ENCODE data around the gene PCNX1.
"Not testable (repeated sequence)": the region's sequence is repeated elsewhere in the genome, so short reads cannot be mapped to it uniquely, and the experiment has no call there.

Gene PCNX1

GRCh38 chr14:71061458-71061857, 154.2 kb downstream of the PCNX1 start:
- Histone ChIP-seq H3K4me3 (replicated peaks; ENCODE audit: low read depth, low read length) (no peak overlapping the region), H3K36me3 (ENCODE audit: control insufficient read depth, insufficient read depth, low read length) (peaks cover 11% of the 10 kb centered on the region), H3K27me3 (replicated peaks; ENCODE audit: control insufficient read depth, insufficient read depth, low read length) (no peaks in the 10 kb centered on the region)
- TF ChIP-seq, protein P1, sequence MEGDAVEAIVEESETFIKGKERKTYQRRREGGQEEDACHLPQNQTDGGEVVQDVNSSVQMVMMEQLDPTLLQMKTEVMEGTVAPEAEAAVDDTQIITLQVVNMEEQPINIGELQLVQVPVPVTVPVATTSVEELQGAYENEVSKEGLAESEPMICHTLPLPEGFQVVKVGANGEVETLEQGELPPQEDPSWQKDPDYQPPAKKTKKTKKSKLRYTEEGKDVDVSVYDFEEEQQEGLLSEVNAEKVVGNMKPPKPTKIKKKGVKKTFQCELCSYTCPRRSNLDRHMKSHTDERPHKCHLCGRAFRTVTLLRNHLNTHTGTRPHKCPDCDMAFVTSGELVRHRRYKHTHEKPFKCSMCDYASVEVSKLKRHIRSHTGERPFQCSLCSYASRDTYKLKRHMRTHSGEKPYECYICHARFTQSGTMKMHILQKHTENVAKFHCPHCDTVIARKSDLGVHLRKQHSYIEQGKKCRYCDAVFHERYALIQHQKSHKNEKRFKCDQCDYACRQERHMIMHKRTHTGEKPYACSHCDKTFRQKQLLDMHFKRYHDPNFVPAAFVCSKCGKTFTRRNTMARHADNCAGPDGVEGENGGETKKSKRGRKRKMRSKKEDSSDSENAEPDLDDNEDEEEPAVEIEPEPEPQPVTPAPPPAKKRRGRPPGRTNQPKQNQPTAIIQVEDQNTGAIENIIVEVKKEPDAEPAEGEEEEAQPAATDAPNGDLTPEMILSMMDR (IDR thresholded peaks at IDR 0.05; ENCODE audit: insufficient read depth, low read length, poor library complexity, severe bottlenecking) = no peak
- no peak for DNase-seq (ENCODE audit: extremely low read depth, insufficient read length)

GRCh38 chr14:71062581-71063303, 155.5 kb downstream of the PCNX1 start:
- TF ChIP-seq, protein P1 (IDR thresholded peaks at IDR 0.05; ENCODE audit: insufficient read depth, low read length, poor library complexity, severe bottlenecking) = no peak
- no peak for DNase-seq (ENCODE audit: extremely low read depth, insufficient read length)
- Histone ChIP-seq H3K4me3 (replicated peaks; ENCODE audit: low read depth, low read length) (no peak overlapping the region), H3K36me3 (ENCODE audit: control insufficient read depth, insufficient read depth, low read length) (peaks cover 10% of the 10 kb centered on the region), H3K27me3 (replicated peaks; ENCODE audit: control insufficient read depth, insufficient read depth, low read length) (no peaks in the 10 kb centered on the region)

GRCh38 chr14:71063351-71063750, 156.1 kb downstream of the PCNX1 start:
- TF ChIP-seq, protein P1 (IDR thresholded peaks at IDR 0.05; ENCODE audit: insufficient read depth, low read length, poor library complexity, severe bottlenecking) = no peak
- H3K36me3 ChIP-seq (ENCODE audit: control insufficient read depth, insufficient read depth, low read length) = peaks cover 10% of the 10 kb centered on the region
- no peak overlapping the region for H3K4me3 ChIP-seq (replicated peaks; ENCODE audit: low read depth, low read length)
- DNase-seq (ENCODE audit: extremely low read depth, insufficient read length) = no peak
- H3K27me3 ChIP-seq (replicated peaks; ENCODE audit: control insufficient read depth, insufficient read depth, low read length) = no peaks in the 10 kb centered on the region

GRCh38 chr14:71064747-71065146, 157.5 kb downstream of the PCNX1 start:
- not testable (repeated sequence) for H3K4me3 ChIP-seq (replicated peaks; ENCODE audit: low read depth, low read length); H3K27me3 ChIP-seq (replicated peaks; ENCODE audit: control insufficient read depth, insufficient read depth, low read length); H3K36me3 ChIP-seq (ENCODE audit: control insufficient read depth, insufficient read depth, low read length); DNase-seq (ENCODE audit: extremely low read depth, insufficient read length)

- TF ChIP-seq, protein P1 (IDR thresholded peaks at IDR 0.05; ENCODE audit: insufficient read depth, low read length, poor library complexity, severe bottlenecking) = no peak
- H3K4me3 ChIP-seq (replicated peaks; ENCODE audit: low read depth, low read length) = no peak overlapping the region
- peaks cover 8% of the 10 kb centered on the region for H3K36me3 ChIP-seq (ENCODE audit: control insufficient read depth, insufficient read depth, low read length)
- H3K27me3 ChIP-seq (replicated peaks; ENCODE audit: control insufficient read depth, insufficient read depth, low read length) = no peaks in the 10 kb centered on the region
- no peak for DNase-seq (ENCODE audit: extremely low read depth, insufficient read length)
These were observed 162.9 kb downstream of the PCNX1 start for GRCh38 chr14:71070169-71070568.

DNA sequence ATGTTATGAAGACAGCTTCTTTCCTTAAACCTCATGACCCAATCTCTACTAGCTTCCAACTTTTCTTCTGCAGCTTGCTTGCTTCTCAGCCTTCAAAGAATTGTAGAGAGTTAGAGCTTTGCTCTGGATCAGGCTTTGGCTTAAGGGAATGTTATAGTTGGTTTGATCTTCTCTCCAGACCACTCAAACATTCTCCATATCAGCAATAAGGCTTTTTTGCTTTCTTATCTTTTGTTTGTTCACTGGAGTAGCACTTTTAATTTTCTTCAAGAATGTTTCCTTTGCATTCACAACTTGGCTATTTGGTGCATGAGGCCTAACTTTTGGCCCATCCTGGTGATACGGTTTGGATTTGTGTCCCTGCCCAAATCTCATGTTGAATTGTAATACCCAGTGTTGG, 163.8 kb downstream of the PCNX1 start:
- TF ChIP-seq, protein P1 (IDR thresholded peaks at IDR 0.05; ENCODE audit: insufficient read depth, low read length, poor library complexity, severe bottlenecking) = no peak
- Histone ChIP-seq H3K4me3 (replicated peaks; ENCODE audit: low read depth, low read length) (no peak overlapping the region), H3K27me3 (replicated peaks; ENCODE audit: control insufficient read depth, insufficient read depth, low read length) (no peaks in the 10 kb centered on the region), H3K36me3 (ENCODE audit: control insufficient read depth, insufficient read depth, low read length) (peaks cover 8% of the 10 kb centered on the region)
- DNase-seq (ENCODE audit: extremely low read depth, insufficient read length) = no peak
